NCI-H446 (cell line): Measurements from ENCODE around the gene RIMS4.

Source experiments
- DNase-seq, 2 experiments: peaks; one replicate each; lab custom pipeline; 2025; lab: John Stamatoyannopoulos, UW

RIMS4 gene

GRCh38 chr20:44701858-44702256, 108.5 kb downstream of the RIMS4 start:
- no peak for DNase-seq
